Epidermal melanocyte (primary cell): Measurements from ENCODE around the gene FSIP2.
"Not testable (repeated sequence)": the region's sequence is repeated elsewhere in the genome, so short reads cannot be mapped to it uniquely, and the experiment has no call there.

ENCODE experiments used
- DNase-seq: peaks from one replicate; pipeline ENCODE4 v3.0.0; 2011; ENCODE audit warnings: low spot score; ENCODE audit not compliant: insufficient read length

The FSIP2 gene

DNA sequence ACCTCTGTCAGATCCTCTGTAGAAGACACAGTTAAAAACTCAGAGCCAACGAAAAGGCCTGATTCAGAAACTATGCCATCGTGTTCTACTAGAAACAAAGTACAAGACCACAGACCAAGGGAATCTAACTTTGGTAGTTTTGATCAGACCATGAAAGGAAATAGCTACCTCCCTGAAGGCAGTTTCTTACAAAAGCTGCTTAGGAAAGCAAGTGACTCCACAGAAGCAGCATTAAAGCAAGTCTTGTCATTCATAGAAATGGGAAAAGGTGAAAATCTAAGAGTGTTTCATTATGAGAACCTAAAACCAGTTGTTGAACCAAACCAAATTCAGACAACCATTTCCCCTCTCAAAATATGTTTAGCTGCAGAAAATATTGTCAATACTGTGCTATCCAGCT is 58.2 kb downstream of the FSIP2 start:
- DNase-seq, result no peak

- no peak for DNase-seq
These were observed 64.3 kb downstream of the FSIP2 start for GRCh38 chr2:185802926-185803325.

- DNase-seq, result no peak
These were observed 68.2 kb downstream of the FSIP2 start for GRCh38 chr2:185806783-185807182.

- no peak for DNase-seq
These were observed 68.7 kb downstream of the FSIP2 start for GRCh38 chr2:185807351-185807750.

DNA sequence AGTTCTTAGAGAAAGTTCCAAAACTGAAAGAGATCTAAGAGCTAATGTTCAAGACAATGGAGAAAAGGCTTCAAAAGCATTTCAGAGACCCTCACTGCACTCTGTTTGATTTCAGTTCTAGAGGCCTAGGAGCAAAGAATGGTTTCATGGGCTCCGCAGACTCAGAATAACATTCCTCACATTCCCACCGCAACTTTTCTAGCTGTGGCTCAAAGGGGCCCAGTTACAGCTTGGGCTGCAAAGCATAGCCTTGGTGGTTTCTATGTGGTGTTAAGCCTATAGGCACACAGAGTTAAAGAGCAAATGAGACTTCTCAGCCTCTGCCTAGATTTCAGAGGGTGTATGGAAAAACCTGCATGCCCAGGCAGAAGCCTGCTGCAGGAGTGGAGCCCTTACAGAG is 73.0 kb downstream of the FSIP2 start:
- no peak for DNase-seq

GRCh38 chr2:185813707-185814106 is 75.1 kb downstream of the FSIP2 start:
- DNase-seq, result no peak

DNA sequence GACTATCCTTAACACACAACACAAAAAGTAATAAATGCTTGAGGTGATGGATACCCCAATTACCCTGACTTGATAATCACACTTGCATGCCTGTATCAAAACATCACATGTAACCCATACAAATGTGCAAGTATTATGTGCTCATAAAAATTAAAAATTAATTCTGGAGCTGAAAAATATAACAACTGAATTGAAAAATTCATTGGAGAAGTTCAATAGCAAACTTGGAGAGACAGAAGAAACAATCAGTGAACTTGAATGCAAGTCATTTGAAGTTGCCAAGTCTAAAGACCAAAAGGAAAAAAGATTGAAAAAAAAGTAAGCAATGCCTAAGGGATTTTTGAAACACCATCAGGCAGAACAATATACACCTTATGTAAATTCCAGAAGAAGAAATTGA is 79.4 kb downstream of the FSIP2 start:
- DNase-seq, result no peak

- DNase-seq, result no peak
These were observed 82.9 kb downstream of the FSIP2 start for GRCh38 chr2:185821467-185821866.

- DNase-seq, result no peak
These were observed 85.2 kb downstream of the FSIP2 start for GRCh38 chr2:185823773-185824172.

GRCh38 chr2:185825557-185825956 is 87.0 kb downstream of the FSIP2 start:
- DNase-seq, result no peak

- DNase-seq, result no peak
These were observed 89.7 kb downstream of the FSIP2 start for GRCh38 chr2:185828326-185828725.

GRCh38 chr2:185833864-185834263 is 95.3 kb downstream of the FSIP2 start:
- DNase-seq, result no peak

DNA sequence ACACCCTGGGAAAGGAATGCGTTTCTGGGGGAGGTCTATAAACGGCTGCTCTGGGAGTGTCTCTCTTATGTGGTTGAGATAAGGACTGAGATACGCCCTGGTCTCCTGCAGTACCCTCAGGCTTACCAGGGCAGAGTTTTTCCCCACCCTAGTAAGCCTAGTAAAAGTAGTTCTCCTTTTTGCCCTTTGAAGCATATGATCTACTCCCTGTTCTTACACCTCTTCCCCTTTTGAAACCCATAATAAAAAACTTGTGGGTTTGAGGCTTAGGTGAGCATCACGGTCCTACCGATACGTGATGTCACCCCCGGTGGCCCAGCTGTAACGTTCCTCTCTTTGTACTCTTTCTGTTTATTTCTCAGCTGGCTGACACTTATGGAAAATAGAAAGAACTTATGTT is 97.4 kb downstream of the FSIP2 start:
- DNase-seq, result no peak

DNA sequence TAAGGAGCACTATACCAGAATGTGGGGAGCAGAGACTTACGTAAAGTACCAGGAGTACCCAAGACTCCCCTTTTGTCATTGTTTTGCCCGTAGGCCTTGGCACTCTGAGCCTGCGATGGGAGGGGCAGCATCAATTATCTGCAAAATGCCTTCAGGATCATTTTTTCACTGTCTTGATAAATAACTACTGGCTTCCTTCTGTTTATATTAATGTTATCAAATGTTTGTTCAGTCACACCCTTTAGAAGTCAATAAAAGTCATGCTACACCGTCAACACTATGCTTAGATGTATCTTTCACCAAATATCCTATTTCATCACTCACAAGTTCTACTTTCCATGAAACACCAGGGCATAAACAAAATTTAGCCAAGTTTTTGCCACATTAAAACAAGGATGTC is 116.3 kb downstream of the FSIP2 start:
- no peak for DNase-seq

GRCh38 chr2:185857691-185858090 is 119.1 kb downstream of the FSIP2 start:
- DNase-seq, result no peak

GRCh38 chr2:185859506-185859905 is 120.9 kb downstream of the FSIP2 start:
- DNase-seq, result no peak

- no peak for DNase-seq
These were observed 121.7 kb downstream of the FSIP2 start for GRCh38 chr2:185860321-185860720.

GRCh38 chr2:185862657-185863398 is 124.2 kb downstream of the FSIP2 start:
- DNase-seq, result no peak

GRCh38 chr2:185864468-185865260 is 126.1 kb downstream of the FSIP2 start:
- DNase-seq, result not testable (repeated sequence)

GRCh38 chr2:185875136-185875931 is 136.7 kb downstream of the FSIP2 start:
- no peak for DNase-seq

DNA sequence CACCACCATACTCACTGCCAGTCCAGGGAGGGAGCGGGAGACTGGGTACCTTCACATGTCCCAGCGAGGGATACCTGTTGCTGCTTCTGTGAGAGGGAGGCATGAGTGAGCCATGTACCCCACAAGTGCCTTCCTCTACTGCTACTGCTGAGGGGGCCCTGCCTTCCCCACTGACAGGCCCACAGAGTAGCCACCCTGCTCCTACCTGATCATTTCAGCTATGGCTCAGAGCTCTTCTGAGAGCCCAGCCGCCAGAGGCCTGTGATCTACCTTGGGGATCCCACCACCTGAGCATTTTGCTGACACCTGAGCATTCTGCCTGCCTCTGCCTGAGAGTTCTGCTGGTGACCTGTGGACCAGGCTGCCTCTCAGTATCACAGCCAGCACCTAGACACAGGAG is 137.6 kb downstream of the FSIP2 start:
- no peak for DNase-seq

- DNase-seq, result no peak
These were observed 141.8 kb downstream of the FSIP2 start for GRCh38 chr2:185880396-185880795.
